Peyer's patch (tissue), 4 donors: ENCODE data around the gene CDH4.

Experiments
- CTCF ChIP-seq, 6 experiments: fragments of 450-650 bp in 4 of 6; fragments of 200-600 bp in 2 of 6; sonication (generic) in 1 of 6; IDR thresholded peaks; one replicate each; pipeline ENCODE4 v1.5.1; 2017 to 2019; ENCODE audit warnings: antibody characterized with exemption in 6 of 6, mild to moderate bottlenecking in 3 of 6, moderate library complexity in 1 of 6
- POLR2A ChIP-seq, 2 donors: fragments of 450-650 bp; IDR thresholded peaks; one replicate each; pipeline ENCODE4 v1.5.1; 2017; ENCODE audit warnings: antibody characterized with exemption in 2 of 2, mild to moderate bottlenecking in 2 of 2, moderate library complexity in 2 of 2

GRCh38 chr20:61433176-61433575 is 181.1 kb downstream of the CDH4 start:
- TF ChIP-seq CTCF (IDR thresholded peaks at IDR 0.05): no peak
- no peak for TF ChIP-seq POLR2A (IDR thresholded peaks at IDR 0.05)
